ENCODE measurements around the gene TBL3.
"Not testable (repeated sequence)": the region's sequence is repeated elsewhere in the genome, so short reads cannot be mapped to it uniquely, and the experiment has no call there.

TBL3 gene

GRCh38 chr16:1938910-1939309 lies 32.9 kb upstream of the TBL3 start:
- no peak overlapping the region for H3K4me3 ChIP-seq (replicated peaks; ENCODE audit: low read depth, low read length)
- TF ChIP-seq CTCF (IDR thresholded peaks at IDR 0.05; ENCODE audit: low read length, missing control alignments) = no peak
- DNase-seq (ENCODE audit: low read depth) = no peak

GRCh38 chr16:1939833-1940232 lies 32.0 kb upstream of the TBL3 start:
- not testable (repeated sequence) for DNase-seq (ENCODE audit: low read depth); H3K4me3 ChIP-seq (replicated peaks; ENCODE audit: low read depth, low read length)

GRCh38 chr16:1940273-1941161 lies 31.3 kb upstream of the TBL3 start:
- no peak for TF ChIP-seq CTCF (IDR thresholded peaks at IDR 0.05; ENCODE audit: low read length, missing control alignments)
- no peak for DNase-seq (ENCODE audit: low read depth)
- no peak overlapping the region for H3K4me3 ChIP-seq (replicated peaks; ENCODE audit: low read depth, low read length)

GRCh38 chr16:1941162-1942046 lies 30.4 kb upstream of the TBL3 start:
- TF ChIP-seq CTCF (IDR thresholded peaks at IDR 0.05; ENCODE audit: low read length, missing control alignments) = no peak
- H3K4me3 ChIP-seq (replicated peaks; ENCODE audit: low read depth, low read length) = peak overlapping the region; percentile 89
- DNase-seq (ENCODE audit: low read depth) = no peak

GRCh38 chr16:1942047-1942809 lies 29.6 kb upstream of the TBL3 start:
- TF ChIP-seq CTCF (IDR thresholded peaks at IDR 0.05; ENCODE audit: low read length, missing control alignments) = no peak
- DNase-seq (ENCODE audit: low read depth) = peak; percentile 28
- H3K4me3 ChIP-seq (replicated peaks; ENCODE audit: low read depth, low read length) = peak overlapping the region; percentile 89

GRCh38 chr16:1942810-1943726 lies 28.8 kb upstream of the TBL3 start, which contains the start of gene MSRB1:
TSS of gene MSRB1 (minus strand) at chr16:1943199. CDS start at chr16:1943156, 43 bp downstream.
- TF ChIP-seq CTCF (IDR thresholded peaks at IDR 0.05; ENCODE audit: low read length, missing control alignments) = no peak
- peak within 1 kb of the TSS; percentile 89 for H3K4me3 ChIP-seq (replicated peaks; ENCODE audit: low read depth, low read length)

More at GRCh38 chr16:1942810-1943726, 28.8 kb upstream of the TBL3 start, which contains the start of gene MSRB1:
- DNase-seq (ENCODE audit: low read depth) = peak; percentile 98

Measured in fibroblast of pulmonary artery (primary cell).